GM12801 (cell line): Measurements from ENCODE around the gene FBLN2.

Source experiments
- CTCF ChIP-seq: IDR thresholded peaks from one replicate; pipeline ENCODE4 v1.5.1; 2011; ENCODE audit warnings: control low read depth; ENCODE audit not compliant: insufficient read length; ENCODE audit errors: extremely low read depth

The FBLN2 gene

GRCh38 chr3:13634615-13635014 lies 85.7 kb downstream of the FBLN2 start:
- no peak for TF ChIP-seq CTCF

GRCh38 chr3:13636186-13636585 lies 87.3 kb downstream of the FBLN2 start:
- no peak for TF ChIP-seq CTCF

GRCh38 chr3:13636874-13637273 lies 87.9 kb downstream of the FBLN2 start:
- TF ChIP-seq CTCF: no peak

- TF ChIP-seq CTCF: no peak
These were observed 88.5 kb downstream of the FBLN2 start for GRCh38 chr3:13637311-13637891.

- TF ChIP-seq CTCF: no peak
These were observed 89.0 kb downstream of the FBLN2 start for GRCh38 chr3:13637953-13638352.

GRCh38 chr3:13638927-13639326 lies 90.0 kb downstream of the FBLN2 start:
- no peak for TF ChIP-seq CTCF

- no peak for TF ChIP-seq CTCF
These were observed 93.7 kb downstream of the FBLN2 start for GRCh38 chr3:13642597-13642996.
